HUES6 (cell line): ENCODE data around the gene P2RY12.

ENCODE experiments used
- H3K27ac ChIP-seq: 2 replicates; pipeline ENCODE4 v1.7.0; 2013; ENCODE audit warnings: low read depth, mild to moderate bottlenecking, low read length, inconsistent platforms
- H3K27me3 ChIP-seq: 2 replicates; pipeline ENCODE4 v1.6.1; 2013; ENCODE audit warnings: low read length; ENCODE audit not compliant: control insufficient read depth, insufficient read depth
- H3K36me3 ChIP-seq: 2 replicates; pipeline ENCODE4 v1.6.1; 2013; ENCODE audit warnings: low read length; ENCODE audit not compliant: control insufficient read depth, insufficient read depth
- H3K4me1 ChIP-seq: 2 replicates; pipeline ENCODE4 v1.6.1; 2013; ENCODE audit warnings: low read length; ENCODE audit not compliant: control insufficient read depth, insufficient read depth
- H3K4me3 ChIP-seq: 2 replicates; pipeline ENCODE4 v1.5.1; 2013; ENCODE audit warnings: low read depth, low read length
- H3K9ac ChIP-seq: one replicate; pipeline ENCODE4 v1.6.1; 2013; ENCODE audit warnings: mild to moderate bottlenecking, low read length
- H3K9me3 ChIP-seq: 2 replicates; pipeline ENCODE4 v1.6.1; 2013; ENCODE audit warnings: low read depth, low read length; ENCODE audit not compliant: control insufficient read depth, insufficient read depth

P2RY12 gene

GRCh38 chr3:151384741-151385174 is at the start of gene P2RY12:
P2RY12 (minus strand) TSS chr3:151384753; CDS start chr3:151338845, 45,908 bp downstream.
- H3K27ac ChIP-seq, result no peak within 1 kb of the TSS
- peaks cover 3% of the 10 kb centered on the region; the same call in 1 of the 2 replicates for H3K36me3 ChIP-seq
- H3K9me3 ChIP-seq, result no peaks in the 10 kb centered on the region
- H3K4me1 ChIP-seq, result no peaks in the 10 kb centered on the region
- H3K27me3 ChIP-seq, result no peaks in the 10 kb centered on the region
- no peak within 1 kb of the TSS for H3K4me3 ChIP-seq
- H3K9ac ChIP-seq, result no peak within 1 kb of the TSS

GRCh38 chr3:151432616-151433372 is 48.2 kb upstream of the P2RY12 start:
- no peaks in the 10 kb centered on the region for H3K36me3 ChIP-seq
- no peak overlapping the region for H3K4me3 ChIP-seq

GRCh38 chr3:151431940-151432339 is 47.4 kb upstream of the P2RY12 start:
- Histone ChIP-seq H3K4me3 (no peak overlapping the region), H3K9ac (no peak overlapping the region), H3K27me3 (no peaks in the 10 kb centered on the region), H3K4me1 (peaks cover 10% of the 10 kb centered on the region; the same call in 1 of the 2 replicates), H3K36me3 (no peaks in the 10 kb centered on the region), H3K27ac (no peak overlapping the region), H3K9me3 (no peaks in the 10 kb centered on the region)

More at GRCh38 chr3:151432616-151433372, 48.2 kb upstream of the P2RY12 start:
- H3K4me1 ChIP-seq, result peaks cover 10% of the 10 kb centered on the region; the same call in 1 of the 2 replicates
- no peak overlapping the region for H3K27ac ChIP-seq
- no peaks in the 10 kb centered on the region for H3K9me3 ChIP-seq
- no peaks in the 10 kb centered on the region for H3K27me3 ChIP-seq
- no peak overlapping the region for H3K9ac ChIP-seq

- no peaks in the 10 kb centered on the region for H3K9me3 ChIP-seq
- no peak overlapping the region for H3K4me3 ChIP-seq
- no peaks in the 10 kb centered on the region for H3K27me3 ChIP-seq
- peaks cover 14% of the 10 kb centered on the region for H3K4me1 ChIP-seq
- no peak overlapping the region for H3K9ac ChIP-seq
- no peaks in the 10 kb centered on the region for H3K36me3 ChIP-seq
- H3K27ac ChIP-seq, result no peak overlapping the region
Observed at GRCh38 chr3:151430821-151431484, 46.4 kb upstream of the P2RY12 start.

- no peaks in the 10 kb centered on the region for H3K9me3 ChIP-seq
- H3K9ac ChIP-seq, result no peak overlapping the region
- no peaks in the 10 kb centered on the region for H3K36me3 ChIP-seq
- no peaks in the 10 kb centered on the region for H3K27me3 ChIP-seq
- no peak overlapping the region for H3K27ac ChIP-seq
- H3K4me3 ChIP-seq, result no peak overlapping the region
- H3K4me1 ChIP-seq, result peaks cover 25% of the 10 kb centered on the region
Observed at GRCh38 chr3:151428386-151428785, 43.8 kb upstream of the P2RY12 start.

- H3K9ac ChIP-seq, result no peak overlapping the region
- no peak overlapping the region for H3K27ac ChIP-seq
- H3K4me3 ChIP-seq, result no peak overlapping the region
- no peaks in the 10 kb centered on the region for H3K9me3 ChIP-seq
- H3K27me3 ChIP-seq, result no peaks in the 10 kb centered on the region
- peaks cover 25% of the 10 kb centered on the region for H3K4me1 ChIP-seq
- no peaks in the 10 kb centered on the region for H3K36me3 ChIP-seq
Observed at GRCh38 chr3:151426341-151426657, 41.7 kb upstream of the P2RY12 start.

GRCh38 chr3:151425627-151426340 is 41.2 kb upstream of the P2RY12 start:
- no peak overlapping the region for H3K27ac ChIP-seq
- H3K9me3 ChIP-seq, result no peaks in the 10 kb centered on the region
- no peaks in the 10 kb centered on the region for H3K36me3 ChIP-seq
- H3K4me3 ChIP-seq, result no peak overlapping the region
- H3K4me1 ChIP-seq, result peaks cover 21% of the 10 kb centered on the region
- no peak overlapping the region for H3K9ac ChIP-seq
- no peaks in the 10 kb centered on the region for H3K27me3 ChIP-seq

GRCh38 chr3:151423091-151423490 is 38.5 kb upstream of the P2RY12 start:
- no peaks in the 10 kb centered on the region for H3K9me3 ChIP-seq
- H3K27ac ChIP-seq, result no peak overlapping the region
- H3K4me3 ChIP-seq, result no peak overlapping the region
- H3K4me1 ChIP-seq, result peaks cover 19% of the 10 kb centered on the region
- no peaks in the 10 kb centered on the region for H3K27me3 ChIP-seq
- H3K9ac ChIP-seq, result no peak overlapping the region
- H3K36me3 ChIP-seq, result no peaks in the 10 kb centered on the region

- H3K9me3 ChIP-seq, result no peaks in the 10 kb centered on the region
- H3K9ac ChIP-seq, result no peak overlapping the region
- no peaks in the 10 kb centered on the region for H3K27me3 ChIP-seq
- no peak overlapping the region for H3K4me3 ChIP-seq
- peaks cover 19% of the 10 kb centered on the region for H3K4me1 ChIP-seq
- no peaks in the 10 kb centered on the region for H3K36me3 ChIP-seq
- no peak overlapping the region for H3K27ac ChIP-seq
Observed at GRCh38 chr3:151421938-151422337, 37.4 kb upstream of the P2RY12 start.

- no peaks in the 10 kb centered on the region for H3K36me3 ChIP-seq
- no peaks in the 10 kb centered on the region for H3K27me3 ChIP-seq
- no peak overlapping the region for H3K27ac ChIP-seq
- no peak overlapping the region for H3K9ac ChIP-seq
- no peak overlapping the region for H3K4me3 ChIP-seq
- H3K4me1 ChIP-seq, result peaks cover 4% of the 10 kb centered on the region
- no peaks in the 10 kb centered on the region for H3K9me3 ChIP-seq
Observed at GRCh38 chr3:151419806-151420205, 35.3 kb upstream of the P2RY12 start.

GRCh38 chr3:151415289-151415688 is 30.7 kb upstream of the P2RY12 start:
- no peak overlapping the region for H3K27ac ChIP-seq
- no peak overlapping the region for H3K9ac ChIP-seq
- no peak overlapping the region for H3K4me3 ChIP-seq
- H3K36me3 ChIP-seq, result 0 out of 2 replicates have a peak, but pooled peaks cover 2% of the 10 kb centered on the region
- H3K4me1 ChIP-seq, result no peaks in the 10 kb centered on the region
- no peaks in the 10 kb centered on the region for H3K9me3 ChIP-seq
- no peaks in the 10 kb centered on the region for H3K27me3 ChIP-seq
